DND-41 (cell line): ENCODE results near the gene PIAS1.

Source experiments
- ATAC-seq: fragments of 200-7000 bp; cut with Tn5 transposase; 3 replicates; pipeline ENCODE4 v1.9.1; 2021; ENCODE audit warnings: low read depth; ENCODE audit not compliant: insufficient read depth
- DNase-seq: peaks from one replicate; pipeline ENCODE4 v3.0.0-alpha.2; 2020
- H2AFZ ChIP-seq: 2 replicates; pipeline ENCODE4 v1.6.0; 2012; ENCODE audit warnings: low read depth, low read length
- H3K27ac ChIP-seq: 2 replicates; pipeline ENCODE4 v1.5.1; 2012; ENCODE audit warnings: low read length, inconsistent platforms
- H3K27me3 ChIP-seq: fragments of 200-600 bp; sonication (generic); 2 replicates; pipeline ENCODE4 v1.6.0; 2012; ENCODE audit warnings: low read length, mild to moderate bottlenecking, inconsistent platforms; ENCODE audit not compliant: insufficient read depth, poor library complexity
- H3K36me3 ChIP-seq: 2 replicates; pipeline ENCODE4 v1.5.1; 2012; ENCODE audit warnings: low read length, inconsistent platforms; ENCODE audit not compliant: insufficient read depth
- H3K4me1 ChIP-seq: 2 replicates; pipeline ENCODE4 v1.5.1; 2012; ENCODE audit warnings: mild to moderate bottlenecking, low read length; ENCODE audit not compliant: insufficient read depth
- H3K4me2 ChIP-seq: 2 replicates; pipeline ENCODE4 v1.6.0; 2012; ENCODE audit warnings: mild to moderate bottlenecking, moderate library complexity, low read length, inconsistent platforms; ENCODE audit not compliant: insufficient read depth
- H3K4me3 ChIP-seq, 2 experiments: fragments of 200-600 bp in 1 of 2; shearing (Covaris generic) in 1 of 2; 2 replicates each; pipeline ENCODE4 v1.5.1; 2012 to 2016; ENCODE audit warnings: inconsistent platforms in 2 of 2, low read length in 2 of 2, mild to moderate bottlenecking in 2 of 2, low read depth in 1 of 2, moderate library complexity in 1 of 2
- H3K79me2 ChIP-seq: 2 replicates; pipeline ENCODE4 v1.6.0; 2012; ENCODE audit warnings: low read length, inconsistent platforms; ENCODE audit not compliant: insufficient read depth
- H3K9ac ChIP-seq: 2 replicates; pipeline ENCODE4 v1.6.0; 2012; ENCODE audit warnings: low read depth, mild to moderate bottlenecking, inconsistent platforms, low read length, moderate library complexity
- H3K9me3 ChIP-seq: 2 replicates; pipeline ENCODE4 v1.5.1; 2012; ENCODE audit warnings: low read length, moderate library complexity, mild to moderate bottlenecking, inconsistent platforms; ENCODE audit not compliant: insufficient read depth, severe bottlenecking
- H4K20me1 ChIP-seq: 2 replicates; pipeline ENCODE4 v1.6.0; 2012; ENCODE audit warnings: low read length; ENCODE audit not compliant: insufficient read depth
- EZH2 ChIP-seq: IDR thresholded peaks from 3 replicates; pipeline ENCODE4 v1.6.1; 2012; ENCODE audit warnings: borderline replicate concordance, low read depth, mild to moderate bottlenecking, moderate library complexity, low read length, inconsistent platforms; ENCODE audit not compliant: severe bottlenecking
- TF ChIP-seq, protein P1 (sequence below): IDR thresholded peaks from 2 replicates; pipeline ENCODE4 v1.5.1; 2012; ENCODE audit warnings: borderline replicate concordance, low read length, moderate library complexity, mild to moderate bottlenecking; ENCODE audit not compliant: poor library complexity, severe bottlenecking; ENCODE audit errors: extremely low read depth

PIAS1 gene

DNA sequence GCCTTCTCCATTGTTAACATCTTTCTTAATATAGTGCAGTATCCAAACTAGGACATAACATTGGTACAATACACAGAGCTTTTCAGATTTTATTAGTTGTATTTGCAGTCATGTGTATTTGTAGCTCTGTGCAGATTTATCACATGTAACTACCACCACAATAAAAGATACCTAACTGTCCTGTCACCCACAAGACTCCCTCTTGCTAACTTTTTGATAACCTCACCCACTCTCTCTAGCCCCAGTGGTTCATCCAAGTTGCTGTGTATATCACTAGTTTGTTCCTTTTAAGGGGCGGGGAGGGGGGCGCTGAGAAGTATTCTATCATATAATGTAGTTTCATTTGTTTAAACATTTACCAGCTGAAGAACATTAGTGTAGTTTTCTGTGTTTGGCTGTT, 46.1 kb downstream of the PIAS1 start:
- no peak overlapping the region for H2AFZ ChIP-seq
- TF ChIP-seq, protein P1, sequence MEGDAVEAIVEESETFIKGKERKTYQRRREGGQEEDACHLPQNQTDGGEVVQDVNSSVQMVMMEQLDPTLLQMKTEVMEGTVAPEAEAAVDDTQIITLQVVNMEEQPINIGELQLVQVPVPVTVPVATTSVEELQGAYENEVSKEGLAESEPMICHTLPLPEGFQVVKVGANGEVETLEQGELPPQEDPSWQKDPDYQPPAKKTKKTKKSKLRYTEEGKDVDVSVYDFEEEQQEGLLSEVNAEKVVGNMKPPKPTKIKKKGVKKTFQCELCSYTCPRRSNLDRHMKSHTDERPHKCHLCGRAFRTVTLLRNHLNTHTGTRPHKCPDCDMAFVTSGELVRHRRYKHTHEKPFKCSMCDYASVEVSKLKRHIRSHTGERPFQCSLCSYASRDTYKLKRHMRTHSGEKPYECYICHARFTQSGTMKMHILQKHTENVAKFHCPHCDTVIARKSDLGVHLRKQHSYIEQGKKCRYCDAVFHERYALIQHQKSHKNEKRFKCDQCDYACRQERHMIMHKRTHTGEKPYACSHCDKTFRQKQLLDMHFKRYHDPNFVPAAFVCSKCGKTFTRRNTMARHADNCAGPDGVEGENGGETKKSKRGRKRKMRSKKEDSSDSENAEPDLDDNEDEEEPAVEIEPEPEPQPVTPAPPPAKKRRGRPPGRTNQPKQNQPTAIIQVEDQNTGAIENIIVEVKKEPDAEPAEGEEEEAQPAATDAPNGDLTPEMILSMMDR: no peak
- no peak for TF ChIP-seq EZH2
- H3K9me3 ChIP-seq: peaks cover 13% of the 10 kb centered on the region

DNA sequence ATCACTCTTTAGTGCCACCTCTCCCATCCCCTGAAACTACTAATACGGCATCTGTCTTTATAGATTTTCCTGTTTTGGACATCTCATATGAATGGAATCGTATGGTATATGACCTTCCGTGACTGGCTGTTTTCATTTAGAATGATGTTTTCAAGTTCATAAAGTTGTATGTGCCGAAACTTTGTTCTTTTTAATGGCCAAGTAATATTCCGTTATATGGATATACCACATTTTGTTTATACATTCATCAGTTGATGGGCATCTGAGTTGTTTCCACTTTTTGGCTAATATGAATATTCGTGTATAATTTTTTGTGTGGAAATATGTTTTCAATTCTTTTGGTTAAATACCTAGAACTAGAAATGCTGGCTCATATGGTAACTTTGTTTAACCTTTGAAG, 49.5 kb downstream of the PIAS1 start:
- no peak overlapping the region for H3K9ac ChIP-seq

More for the DNA sequence above, 46.1 kb downstream of the PIAS1 start:
- Histone ChIP-seq H3K4me3 (no peak overlapping the region), H4K20me1 (peaks cover 4% of the 10 kb centered on the region; the same call in 1 of the 2 replicates), H3K4me1 (no peaks in the 10 kb centered on the region), H3K27ac (no peak overlapping the region), H3K27me3 (no peaks in the 10 kb centered on the region), H3K79me2 (peaks cover 98% of the 10 kb centered on the region), H3K4me2 (no peak overlapping the region), H3K9ac (no peak overlapping the region), H3K36me3 (peaks cover 33% of the 10 kb centered on the region)
- DNase-seq (no peak), ATAC-seq (no peak)

GRCh38 chr15:68106656-68107055, 52.5 kb downstream of the PIAS1 start:
- Histone ChIP-seq H4K20me1 (peaks cover 14% of the 10 kb centered on the region; the same call in 1 of the 2 replicates), H3K4me1 (no peaks in the 10 kb centered on the region), H3K4me2 (no peak overlapping the region), H2AFZ (no peak overlapping the region), H3K79me2 (peaks cover 93% of the 10 kb centered on the region), H3K9ac (no peak overlapping the region), H3K27ac (no peak overlapping the region), H3K27me3 (no peaks in the 10 kb centered on the region), H3K36me3 (peaks cover 14% of the 10 kb centered on the region; the same call in 1 of the 2 replicates), H3K4me3 (no peak overlapping the region), H3K9me3 (no peaks in the 10 kb centered on the region)
- ATAC-seq: no peak
- no peak for DNase-seq
- TF ChIP-seq, protein P1: no peak
- no peak for TF ChIP-seq EZH2

More for the DNA sequence above, 49.5 kb downstream of the PIAS1 start:
- peaks cover 19% of the 10 kb centered on the region; the same call in 1 of the 2 replicates for H3K36me3 ChIP-seq
- H3K4me1 ChIP-seq: no peaks in the 10 kb centered on the region
- H3K79me2 ChIP-seq: peaks cover 98% of the 10 kb centered on the region
- ATAC-seq (no peak), DNase-seq (no peak)
- no peak for TF ChIP-seq EZH2
- TF ChIP-seq, protein P1: no peak
- no peak overlapping the region for H3K4me2 ChIP-seq
- no peaks in the 10 kb centered on the region for H3K9me3 ChIP-seq
- peaks cover 7% of the 10 kb centered on the region; the same call in 1 of the 2 replicates for H4K20me1 ChIP-seq
- H3K27me3 ChIP-seq: no peaks in the 10 kb centered on the region
- no peak overlapping the region for H2AFZ ChIP-seq
- H3K4me3 ChIP-seq: no peak overlapping the region
- H3K27ac ChIP-seq: no peak overlapping the region
